ENCODE measurements around the gene AGBL4. TPM values are rescaled to one million over a fixed set of nuclear protein-coding genes. Genes with fewer than 3 reads are reported as not detected.

Gene AGBL4
- total and polyA plus RNA-seq, 9 of the 15 experiments (the other 6 are each of a cell fraction or from before 2014, with no cell fraction given): 0.11 TPM; not detected in 7

- H3K9me1 ChIP-seq (ENCODE audit: control insufficient read depth, insufficient read depth, low read length): no peaks in the 10 kb centered on the region
- in situ Hi-C loops (cut with MboI): no loop called here
- TF ChIP-seq ZFP1 (CRISPR knock-in tag; IDR thresholded peaks at IDR 0.05) (no peak), RBM14 (IDR thresholded peaks at IDR 0.05; ENCODE audit: borderline replicate concordance, insufficient read depth, low read depth, low read length) (no peak), ZEB2 (IDR thresholded peaks at IDR 0.05) (no peak), MCM7 (IDR thresholded peaks at IDR 0.05) (no peak), ARID1B (IDR thresholded peaks at IDR 0.05) (no peak), TEAD4 (IDR thresholded peaks at IDR 0.05; ENCODE audit: low read length) (no peak), TEAD4 (CRISPR knock-in tag; IDR thresholded peaks at IDR 0.05; ENCODE audit: borderline replicate concordance) (no peak), PRMT5 (CRISPR knock-in tag; IDR thresholded peaks at IDR 0.05) (no peak), MCM2 (IDR thresholded peaks at IDR 0.05; ENCODE audit: low read depth) (no peak), ATF2 (CRISPR knock-in tag; IDR thresholded peaks at IDR 0.05) (no peak), RNF219 (CRISPR knock-in tag; IDR thresholded peaks at IDR 0.05) (no peak), CBFA2T3 (IDR thresholded peaks at IDR 0.05) (no peak), ZNF551 (CRISPR knock-in tag; IDR thresholded peaks at IDR 0.05) (no peak), ZNF778 (CRISPR knock-in tag; IDR thresholded peaks at IDR 0.05) (no peak), HDAC8 (tag; IDR thresholded peaks at IDR 0.05) (no peak), ATF3 (IDR thresholded peaks at IDR 0.05) (no peak), ATF3 (CRISPR knock-in tag; conservative IDR thresholded peaks at IDR 0.05) (no peak), ZFP36 (IDR thresholded peaks at IDR 0.05; ENCODE audit: low read depth, low read length, partially characterized antibody) (no peak), SIN3B (IDR thresholded peaks at IDR 0.05; ENCODE audit: low read depth) (no peak)
- intact Hi-C loops (cut with micrococcal nuclease): no loop called here
- H3K79me2 ChIP-seq (ENCODE audit: control insufficient read depth, insufficient read depth, low read length): no peaks in the 10 kb centered on the region
- no peaks in the 10 kb centered on the region for H3K27me3 ChIP-seq (ENCODE audit: control insufficient read depth in 2 of 2, insufficient read depth in 2 of 2, low read length in 2 of 2)
- H3K9me3 ChIP-seq (replicated peaks; ENCODE audit: control insufficient read depth, insufficient read depth, low read depth, low read length): no peaks in the 10 kb centered on the region
- no peak overlapping the region for H3K9ac ChIP-seq (ENCODE audit: insufficient read depth in 1 of 2, low read depth in 2 of 2, low read length in 2 of 2)
- FAIRE-seq (no peak), DNase-seq (ENCODE audit: extremely low read depth in 1 of 4, low spot score in 3 of 4) (no peak), ATAC-seq (no peak)
- no peak overlapping the region for H2AFZ ChIP-seq (ENCODE audit: low read depth, low read length)
- no peaks in the 10 kb centered on the region for H3K4me1 ChIP-seq (replicated peaks in 1 of 2; ENCODE audit: control insufficient read depth in 2 of 2, insufficient read depth in 2 of 2, low read length in 2 of 2)
- H4K20me1 ChIP-seq (replicated peaks; ENCODE audit: control insufficient read depth, insufficient read depth, low read length): no peaks in the 10 kb centered on the region
- no peaks in the 10 kb centered on the region for H3K36me3 ChIP-seq (ENCODE audit: control insufficient read depth, insufficient read depth, low read length)
- no TSS peak for BruUV-seq (replicated peaks)
- H3K4me3 ChIP-seq: no peak overlapping the region
- H3K4me2 ChIP-seq (ENCODE audit: insufficient read depth, low read length): no peak overlapping the region
- ChIA-PET CTCF (ENCODE audit: low intra/inter-chr PET ratio) (no interaction called here), POLR2A (no interaction called here)
- 1% methylated on average over 5 of the region's 5 CpGs for WGBS (ENCODE audit: insufficient coverage, low coverage, missing lambda C conversion rate)
- no peak overlapping the region for H3K27ac ChIP-seq (ENCODE audit: extremely low read depth, low read depth, low read length)
Observed at GRCh38 chr1:49552101-49552500, 471.7 kb downstream of the AGBL4 start.
